Kidney (tissue), 14 donors: ENCODE results near the gene METTL6. TPM values are rescaled to one million over a fixed set of nuclear protein-coding genes. Genes with fewer than 3 reads are reported as not detected.

ENCODE experiments used
- DNase-seq, 5 donors: peaks; one replicate each; pipeline ENCODE4 v3.0.0-alpha.2; 2013 to 2020
- FAIRE-seq: peaks from 2 replicates; lab custom pipeline; 2012; peaks lifted over from hg19 to GRCh38; lab: Jason Lieb, UNC
- H3K27ac ChIP-seq, 2 donors: one replicate each; pipeline ENCODE4 v1.7.0; 2013; ENCODE audit warnings: low read depth in 2 of 2, low read length in 2 of 2, inconsistent platforms in 1 of 2
- H3K27me3 ChIP-seq: one replicate; pipeline ENCODE4 v1.7.1; 2013; ENCODE audit warnings: low read length, inconsistent platforms; ENCODE audit not compliant: control insufficient read depth, insufficient read depth
- H3K36me3 ChIP-seq, 3 donors: one replicate each; pipeline versions ENCODE4 v1.7.0 to v1.7.1; 2013; ENCODE audit warnings: low read length in 3 of 3, control low read depth in 1 of 3, inconsistent platforms in 1 of 3; ENCODE audit not compliant: insufficient read depth in 3 of 3, control insufficient read depth in 2 of 3
- H3K4me1 ChIP-seq, 3 donors: one replicate each; pipeline versions ENCODE4 v1.7.0 to v1.7.1; 2013; ENCODE audit warnings: low read length in 3 of 3, inconsistent platforms in 1 of 3, low read depth in 1 of 3; ENCODE audit not compliant: control insufficient read depth in 2 of 3, insufficient read depth in 2 of 3
- H3K4me3 ChIP-seq, 3 donors: one replicate each; pipeline versions ENCODE4 v1.7.0 to v1.8.1; 2013; ENCODE audit warnings: low read length in 3 of 3, control low read depth in 1 of 3, inconsistent platforms in 1 of 3
- H3K9ac ChIP-seq, 3 donors: one replicate each; pipeline versions ENCODE4 v1.7.0 to v1.7.1; 2013; ENCODE audit warnings: low read length in 3 of 3, control low read depth in 1 of 3, inconsistent platforms in 1 of 3
- H3K9me3 ChIP-seq, 3 donors: one replicate each; pipeline versions ENCODE4 v1.7.0 to v1.7.1; 2013; ENCODE audit warnings: low read length in 3 of 3, control low read depth in 1 of 3, inconsistent platforms in 1 of 3; ENCODE audit not compliant: control insufficient read depth in 2 of 3, insufficient read depth in 1 of 3
- CTCF ChIP-seq: IDR thresholded peaks from 3 replicates; pipeline ENCODE4 v1.5.1; 2012; ENCODE audit warnings: mild to moderate bottlenecking, moderate library complexity, borderline replicate concordance; ENCODE audit not compliant: insufficient read depth; ENCODE audit errors: extremely low read depth
- intact Hi-C: fragments of 100-400 bp; cut with DNase I; formaldehyde crosslinking; loops from one replicate; pipeline ENCODE4 v1.11.1; 2022
- polyA plus RNA-seq: library from polyadenylated mRNA; stranded (reverse); fragments of 350-450 nt; fragmentation: Illumina TruSeq; extraction: RNeasy Lipid Tissue Mini Kit (QIAGEN cat#74804); gene quantifications from one replicate; pipeline ENCODE4 v1.2.3, GENCODE V29; 2014; ENCODE audit warnings: low read depth, low replicate concordance; ENCODE audit not compliant: insufficient read depth
- total RNA-seq: library from RNA; stranded (reverse); fragmentation: NEBNext Ultra II Directional; extraction: Animal tissue kit (Norgen Biotek cat#: 25700); gene quantifications from one replicate; pipeline ENCODE4 v1.2.1, GENCODE V29; 2021
- donor health status: control.
- donor health status: control.
- donor health status: control.
- donor health status: control.
- donor health status: control.
- donor health status: DM: yes; HTN: yes; CAD: no.
- donor health status: Normal renal cell carcinoma (clear cell type).

The METTL6 gene
- total and polyA plus RNA-seq, 2 donors from 2014 or later = 9.7 to 18.6 TPM

- TF ChIP-seq CTCF = no peak
- H3K4me3 ChIP-seq = no peak overlapping the region
- no peaks in the 10 kb centered on the region for H3K9me3 ChIP-seq
- H3K27me3 ChIP-seq = no peaks in the 10 kb centered on the region
- no peak overlapping the region for H3K27ac ChIP-seq
- intact Hi-C loops = no loop called here
- no peaks in the 10 kb centered on the region for H3K36me3 ChIP-seq
- FAIRE-seq (no peak), DNase-seq (no peak)
- no peaks in the 10 kb centered on the region for H3K4me1 ChIP-seq
- H3K9ac ChIP-seq = no peak overlapping the region
Observed at GRCh38 chr3:15455756-15456155, 28.4 kb upstream of the METTL6 start.

GRCh38 chr3:15454965-15455364, 27.6 kb upstream of the METTL6 start:
- Histone ChIP-seq H3K4me3 (no peak overlapping the region), H3K27me3 (no peaks in the 10 kb centered on the region), H3K4me1 (no peaks in the 10 kb centered on the region), H3K9ac (no peak overlapping the region), H3K9me3 (no peaks in the 10 kb centered on the region), H3K36me3 (no peaks in the 10 kb centered on the region), H3K27ac (no peak overlapping the region)
- no peak for FAIRE-seq
- TF ChIP-seq CTCF = no peak
- intact Hi-C loops = no loop called here
- DNase-seq = no peak

GRCh38 chr3:15453991-15454625, 26.8 kb upstream of the METTL6 start:
- no peaks in the 10 kb centered on the region for H3K4me1 ChIP-seq
- DNase-seq (no peak), FAIRE-seq (no peak)
- intact Hi-C loops = no loop called here
- no peaks in the 10 kb centered on the region for H3K27me3 ChIP-seq
- H3K9ac ChIP-seq = no peak overlapping the region
- no peak for TF ChIP-seq CTCF
- no peak overlapping the region for H3K27ac ChIP-seq
- no peaks in the 10 kb centered on the region for H3K9me3 ChIP-seq
- H3K4me3 ChIP-seq = no peak overlapping the region
- H3K36me3 ChIP-seq = no peaks in the 10 kb centered on the region

- Histone ChIP-seq H3K4me3 (no peak overlapping the region), H3K27ac (no peak overlapping the region), H3K9me3 (no peaks in the 10 kb centered on the region), H3K4me1 (no peaks in the 10 kb centered on the region), H3K9ac (no peak overlapping the region), H3K36me3 (no peaks in the 10 kb centered on the region), H3K27me3 (no peaks in the 10 kb centered on the region)
- intact Hi-C loops = no loop called here
- DNase-seq (no peak), FAIRE-seq (no peak)
- TF ChIP-seq CTCF = no peak
Observed at GRCh38 chr3:15453501-15453900, 26.2 kb upstream of the METTL6 start.
